Osteoblast (primary cell): ENCODE measurements around the gene MYO1A. TPM values are rescaled to one million over a fixed set of nuclear protein-coding genes. Genes with fewer than 3 reads are reported as not detected.

Experiments
- DNase-seq: peaks from one replicate; pipeline ENCODE4 v3.0.0; 2011; ENCODE audit warnings: low spot score, mixed read lengths; ENCODE audit not compliant: insufficient read length; ENCODE audit errors: missing footprints
- H2AFZ ChIP-seq: 2 replicates; pipeline ENCODE4 v1.6.0; 2011; ENCODE audit warnings: mild to moderate bottlenecking, low read length
- H3K27ac ChIP-seq: 2 replicates; pipeline ENCODE4 v1.5.1; 2011; ENCODE audit warnings: mild to moderate bottlenecking, low read depth, low read length, moderate library complexity
- H3K27me3 ChIP-seq: 2 replicates; pipeline ENCODE4 v1.6.0; 2012; ENCODE audit warnings: mild to moderate bottlenecking, control low read depth, inconsistent platforms, low read length, moderate library complexity; ENCODE audit not compliant: insufficient read depth
- H3K36me3 ChIP-seq: 2 replicates; pipeline ENCODE4 v1.5.1; 2011; ENCODE audit warnings: mild to moderate bottlenecking, low read length, control low read depth, moderate library complexity; ENCODE audit not compliant: insufficient read depth
- H3K4me1 ChIP-seq: 2 replicates; pipeline ENCODE4 v1.5.1; 2011; ENCODE audit warnings: mild to moderate bottlenecking, low read length, control low read depth, moderate library complexity; ENCODE audit not compliant: insufficient read depth
- H3K4me2 ChIP-seq: 2 replicates; pipeline ENCODE4 v1.6.0; 2011; ENCODE audit warnings: mild to moderate bottlenecking, low read length; ENCODE audit not compliant: insufficient read depth
- H3K4me3 ChIP-seq: fragments of 200-600 bp; sonication (generic); 3 replicates; pipeline ENCODE4 v1.5.1; 2012; ENCODE audit warnings: mild to moderate bottlenecking, low read length, inconsistent platforms; ENCODE audit not compliant: insufficient read depth
- H3K79me2 ChIP-seq: 2 replicates; pipeline ENCODE4 v1.6.0; 2012; ENCODE audit warnings: mild to moderate bottlenecking, low read length, control low read depth, inconsistent platforms; ENCODE audit not compliant: insufficient read depth
- H3K9me3 ChIP-seq: 2 replicates; pipeline ENCODE4 v1.5.1; 2011; ENCODE audit warnings: low read depth, low read length, control low read depth
- H4K20me1 ChIP-seq: 2 replicates; pipeline ENCODE4 v1.6.0; 2012; ENCODE audit warnings: mild to moderate bottlenecking, low read length, control low read depth; ENCODE audit not compliant: insufficient read depth
- total RNA-seq: library from RNA; depleted of rRNA; stranded (reverse); fragments of >200 nt; gene quantifications from 2 replicates; pipeline ENCODE4 v1.2.3, GENCODE V29; 2012
- TF ChIP-seq, protein P1 (sequence below): IDR thresholded peaks from 2 replicates; pipeline ENCODE4 v1.5.1; 2011; ENCODE audit warnings: mild to moderate bottlenecking, low read depth, low read length, moderate library complexity; ENCODE audit errors: extremely low read depth

The MYO1A gene
- total RNA-seq, 1 donor = not detected

DNA sequence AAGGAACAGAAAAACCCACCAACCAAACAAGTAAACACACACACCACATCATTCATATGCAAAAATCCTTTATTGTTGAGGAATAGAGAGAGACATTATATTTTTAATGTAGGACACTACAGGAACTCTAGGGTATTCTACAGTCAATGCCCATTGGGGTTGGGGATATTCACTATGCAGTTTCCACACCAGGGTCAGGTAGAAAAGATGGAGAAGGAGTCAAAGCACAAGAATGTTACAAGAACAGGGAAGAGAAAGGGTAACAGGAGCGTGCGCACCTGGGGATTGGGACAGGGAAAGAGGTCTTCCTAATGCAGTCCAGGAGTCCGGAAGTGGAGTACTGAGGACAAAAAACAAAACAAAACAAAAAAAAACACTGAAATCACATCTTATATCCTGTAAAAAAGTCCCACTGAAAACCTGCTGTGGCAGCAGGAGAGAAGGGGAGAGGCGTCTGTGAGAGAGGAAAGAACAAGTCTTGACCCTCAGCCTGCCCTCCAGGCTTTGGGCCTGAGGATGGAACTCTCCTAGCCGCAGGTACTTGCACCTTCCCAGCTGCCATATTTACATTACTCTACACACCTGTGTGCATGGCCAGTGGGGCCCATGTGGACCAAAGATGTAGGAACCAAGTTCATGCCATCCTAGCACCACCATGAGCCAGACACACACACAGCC is 39.8 kb downstream of the MYO1A start:
- Histone ChIP-seq H3K4me2 (no peak overlapping the region), H3K36me3 (no peaks in the 10 kb centered on the region), H4K20me1 (no peaks in the 10 kb centered on the region), H3K27ac (no peak overlapping the region), H3K4me1 (peaks cover 26% of the 10 kb centered on the region), H2AFZ (no peak overlapping the region), H3K4me3 (no peak overlapping the region), H3K79me2 (peaks cover 8% of the 10 kb centered on the region), H3K27me3 (peaks cover 20% of the 10 kb centered on the region), H3K9me3 (no peaks in the 10 kb centered on the region)
- no peak for DNase-seq
- TF ChIP-seq, protein P1, sequence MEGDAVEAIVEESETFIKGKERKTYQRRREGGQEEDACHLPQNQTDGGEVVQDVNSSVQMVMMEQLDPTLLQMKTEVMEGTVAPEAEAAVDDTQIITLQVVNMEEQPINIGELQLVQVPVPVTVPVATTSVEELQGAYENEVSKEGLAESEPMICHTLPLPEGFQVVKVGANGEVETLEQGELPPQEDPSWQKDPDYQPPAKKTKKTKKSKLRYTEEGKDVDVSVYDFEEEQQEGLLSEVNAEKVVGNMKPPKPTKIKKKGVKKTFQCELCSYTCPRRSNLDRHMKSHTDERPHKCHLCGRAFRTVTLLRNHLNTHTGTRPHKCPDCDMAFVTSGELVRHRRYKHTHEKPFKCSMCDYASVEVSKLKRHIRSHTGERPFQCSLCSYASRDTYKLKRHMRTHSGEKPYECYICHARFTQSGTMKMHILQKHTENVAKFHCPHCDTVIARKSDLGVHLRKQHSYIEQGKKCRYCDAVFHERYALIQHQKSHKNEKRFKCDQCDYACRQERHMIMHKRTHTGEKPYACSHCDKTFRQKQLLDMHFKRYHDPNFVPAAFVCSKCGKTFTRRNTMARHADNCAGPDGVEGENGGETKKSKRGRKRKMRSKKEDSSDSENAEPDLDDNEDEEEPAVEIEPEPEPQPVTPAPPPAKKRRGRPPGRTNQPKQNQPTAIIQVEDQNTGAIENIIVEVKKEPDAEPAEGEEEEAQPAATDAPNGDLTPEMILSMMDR = no peak

DNA sequence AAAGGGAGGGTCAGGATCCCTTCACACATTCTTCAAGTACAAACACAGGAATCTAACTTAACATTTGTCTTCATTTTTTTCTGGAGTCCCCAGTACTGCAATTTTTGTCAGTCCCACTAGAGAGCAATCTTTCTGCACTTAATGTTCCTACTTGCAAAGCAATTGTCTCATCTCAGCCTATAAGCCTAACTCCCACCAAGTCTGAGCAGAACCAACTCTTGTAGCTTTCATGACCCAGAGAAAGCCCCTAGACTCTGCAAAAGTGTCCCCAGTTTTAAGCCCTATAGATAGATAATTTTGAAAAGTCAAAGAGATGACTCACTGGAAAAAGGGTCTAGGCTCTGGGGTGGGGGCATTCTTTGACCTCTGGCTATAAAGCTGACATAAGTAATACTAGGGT is 41.8 kb downstream of the MYO1A start:
- Histone ChIP-seq H3K9me3 (no peaks in the 10 kb centered on the region), H3K27me3 (peaks cover 2% of the 10 kb centered on the region), H3K4me3 (no peak overlapping the region), H3K79me2 (peaks cover 28% of the 10 kb centered on the region), H3K4me2 (no peak overlapping the region), H3K4me1 (peaks cover 29% of the 10 kb centered on the region), H4K20me1 (no peaks in the 10 kb centered on the region), H3K36me3 (peaks cover 11% of the 10 kb centered on the region), H2AFZ (no peak overlapping the region), H3K27ac (no peak overlapping the region)
- DNase-seq = peak; percentile 89
- TF ChIP-seq, protein P1 = peak; percentile 64

DNA sequence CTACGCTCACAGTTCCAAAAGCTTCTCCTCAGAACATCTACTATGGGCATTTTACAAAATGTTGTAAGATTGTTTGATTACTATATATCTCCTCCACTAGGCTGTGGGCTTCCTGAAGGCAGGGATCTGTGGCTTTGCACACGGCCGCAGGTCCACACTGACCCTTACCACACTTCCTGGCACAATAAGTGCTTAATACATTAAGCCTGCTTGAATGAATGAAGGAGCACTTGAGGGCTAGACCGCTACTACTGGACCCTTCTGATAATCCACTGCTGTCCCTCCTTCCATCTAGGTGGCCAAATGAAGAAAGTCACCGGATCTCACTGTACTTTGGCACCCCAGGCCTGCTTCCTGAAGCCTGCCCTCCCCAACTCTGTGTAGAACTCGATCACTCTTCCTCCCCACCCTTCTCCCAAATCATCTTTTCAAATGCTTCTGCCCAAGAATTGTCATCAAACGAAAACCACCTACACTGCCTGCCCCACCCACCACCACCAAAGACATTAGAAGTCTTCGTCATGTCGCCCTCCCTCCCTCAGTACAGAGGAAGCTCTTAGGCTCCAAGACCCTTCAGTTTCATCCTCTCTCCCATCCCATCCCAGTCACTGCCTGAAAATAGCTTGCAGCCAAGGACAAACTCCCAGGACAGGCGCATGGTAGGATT is 43.0 kb downstream of the MYO1A start:
- Histone ChIP-seq H3K4me3 (peak overlapping the region; percentile 62), H3K27ac (no peak overlapping the region), H3K9me3 (no peaks in the 10 kb centered on the region), H3K36me3 (peaks cover 23% of the 10 kb centered on the region), H3K27me3 (no peaks in the 10 kb centered on the region), H3K79me2 (peaks cover 37% of the 10 kb centered on the region), H3K4me2 (peak overlapping the region; percentile 72), H3K4me1 (peaks cover 29% of the 10 kb centered on the region), H2AFZ (peak overlapping the region; percentile 90), H4K20me1 (peaks cover 8% of the 10 kb centered on the region)
- no peak for DNase-seq
- TF ChIP-seq, protein P1 = no peak
